ENCODE results near the gene CBX8.

CBX8 gene

DNA sequence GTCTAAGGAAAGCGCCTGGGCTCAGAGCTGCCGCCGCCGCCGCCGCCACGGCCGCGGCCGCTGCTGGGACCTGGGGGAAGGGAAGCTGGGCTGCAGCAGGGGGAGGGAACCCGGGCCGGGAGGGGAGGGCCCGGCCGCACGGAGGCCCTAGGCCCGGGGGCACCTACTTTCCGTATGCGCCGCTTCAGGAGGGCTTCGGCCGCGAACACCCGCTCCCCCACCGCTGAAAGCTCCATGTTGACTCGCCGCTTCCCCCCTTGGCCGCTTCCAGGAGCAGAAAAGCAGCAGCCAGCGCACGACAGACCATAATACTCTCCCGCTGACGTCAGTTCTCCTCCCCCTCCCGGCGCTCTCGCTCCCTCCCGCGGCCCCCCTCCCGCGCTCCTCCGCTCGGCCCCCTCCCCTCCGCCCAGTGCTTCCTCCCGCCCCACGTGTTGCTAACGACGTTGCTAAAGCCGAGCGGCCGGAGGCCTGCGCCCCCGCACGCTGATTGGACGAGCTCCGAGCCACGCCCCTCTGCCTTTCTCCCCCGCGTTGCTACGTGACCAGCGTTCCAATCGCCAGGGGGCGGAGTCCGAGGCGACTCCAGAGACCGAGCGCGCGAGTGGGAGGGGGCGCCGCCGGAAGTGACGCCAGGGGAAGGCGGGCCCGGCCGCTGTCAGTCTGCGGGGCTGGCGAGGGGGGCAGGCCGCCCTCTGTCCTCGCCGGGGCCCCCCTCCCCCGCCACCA lies at the start of gene CBX8:
CBX8 (minus strand) TSS at position 315 of the 729 bp plus-strand sequence; CDS start at position 236, 79 bp downstream.
- H3K4me3 ChIP-seq (replicated peaks; ENCODE audit: low read depth, low read length): peak within 1 kb of the TSS; percentile 74
- TF ChIP-seq, protein P1, sequence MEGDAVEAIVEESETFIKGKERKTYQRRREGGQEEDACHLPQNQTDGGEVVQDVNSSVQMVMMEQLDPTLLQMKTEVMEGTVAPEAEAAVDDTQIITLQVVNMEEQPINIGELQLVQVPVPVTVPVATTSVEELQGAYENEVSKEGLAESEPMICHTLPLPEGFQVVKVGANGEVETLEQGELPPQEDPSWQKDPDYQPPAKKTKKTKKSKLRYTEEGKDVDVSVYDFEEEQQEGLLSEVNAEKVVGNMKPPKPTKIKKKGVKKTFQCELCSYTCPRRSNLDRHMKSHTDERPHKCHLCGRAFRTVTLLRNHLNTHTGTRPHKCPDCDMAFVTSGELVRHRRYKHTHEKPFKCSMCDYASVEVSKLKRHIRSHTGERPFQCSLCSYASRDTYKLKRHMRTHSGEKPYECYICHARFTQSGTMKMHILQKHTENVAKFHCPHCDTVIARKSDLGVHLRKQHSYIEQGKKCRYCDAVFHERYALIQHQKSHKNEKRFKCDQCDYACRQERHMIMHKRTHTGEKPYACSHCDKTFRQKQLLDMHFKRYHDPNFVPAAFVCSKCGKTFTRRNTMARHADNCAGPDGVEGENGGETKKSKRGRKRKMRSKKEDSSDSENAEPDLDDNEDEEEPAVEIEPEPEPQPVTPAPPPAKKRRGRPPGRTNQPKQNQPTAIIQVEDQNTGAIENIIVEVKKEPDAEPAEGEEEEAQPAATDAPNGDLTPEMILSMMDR (IDR thresholded peaks at IDR 0.05; ENCODE audit: low read depth, low read length, missing control alignments): peak; percentile 11
- peak; percentile 98 for DNase-seq (ENCODE audit: extremely low read depth, low read depth)

- H3K4me3 ChIP-seq (replicated peaks; ENCODE audit: low read depth, low read length): no peak overlapping the region
- TF ChIP-seq, protein P1 (IDR thresholded peaks at IDR 0.05; ENCODE audit: low read depth, low read length, missing control alignments): no peak
- no peak for DNase-seq (ENCODE audit: extremely low read depth, low read depth)
Measured at GRCh38 chr17:79845601-79845949, 48.7 kb upstream of the CBX8 start.

- TF ChIP-seq, protein P1 (IDR thresholded peaks at IDR 0.05; ENCODE audit: low read depth, low read length, missing control alignments): peak; percentile 62
- DNase-seq (ENCODE audit: extremely low read depth, low read depth): no peak
- no peak overlapping the region for H3K4me3 ChIP-seq (replicated peaks; ENCODE audit: low read depth, low read length)
Measured at GRCh38 chr17:79844869-79845600, 48.2 kb upstream of the CBX8 start.

GRCh38 chr17:79843816-79844800 lies 47.2 kb upstream of the CBX8 start:
- TF ChIP-seq, protein P1 (IDR thresholded peaks at IDR 0.05; ENCODE audit: low read depth, low read length, missing control alignments): no peak
- peak overlapping the region; percentile 34 for H3K4me3 ChIP-seq (replicated peaks; ENCODE audit: low read depth, low read length)
- no peak for DNase-seq (ENCODE audit: extremely low read depth, low read depth)

DNA sequence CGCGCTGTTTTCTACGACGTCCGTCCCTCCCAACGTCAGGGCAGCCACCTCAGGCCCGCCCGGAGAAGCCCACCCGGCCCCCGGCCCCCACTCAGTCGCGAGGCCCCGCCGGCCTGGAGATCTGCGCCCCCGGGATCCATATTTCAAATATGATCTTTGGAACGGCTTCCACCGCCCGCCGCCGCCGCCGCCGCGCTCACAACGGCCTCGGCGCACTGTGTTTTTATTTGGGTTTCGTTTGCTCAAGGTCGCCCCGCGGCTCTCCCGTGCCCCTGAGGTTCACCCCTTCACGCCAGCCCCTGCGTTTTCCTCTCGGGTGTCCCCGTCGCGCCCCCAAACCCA lies 46.6 kb upstream of the CBX8 start:
- H3K4me3 ChIP-seq (replicated peaks; ENCODE audit: low read depth, low read length): peak overlapping the region; percentile 34
- TF ChIP-seq, protein P1 (IDR thresholded peaks at IDR 0.05; ENCODE audit: low read depth, low read length, missing control alignments): no peak
- DNase-seq (ENCODE audit: extremely low read depth, low read depth): no peak

DNA sequence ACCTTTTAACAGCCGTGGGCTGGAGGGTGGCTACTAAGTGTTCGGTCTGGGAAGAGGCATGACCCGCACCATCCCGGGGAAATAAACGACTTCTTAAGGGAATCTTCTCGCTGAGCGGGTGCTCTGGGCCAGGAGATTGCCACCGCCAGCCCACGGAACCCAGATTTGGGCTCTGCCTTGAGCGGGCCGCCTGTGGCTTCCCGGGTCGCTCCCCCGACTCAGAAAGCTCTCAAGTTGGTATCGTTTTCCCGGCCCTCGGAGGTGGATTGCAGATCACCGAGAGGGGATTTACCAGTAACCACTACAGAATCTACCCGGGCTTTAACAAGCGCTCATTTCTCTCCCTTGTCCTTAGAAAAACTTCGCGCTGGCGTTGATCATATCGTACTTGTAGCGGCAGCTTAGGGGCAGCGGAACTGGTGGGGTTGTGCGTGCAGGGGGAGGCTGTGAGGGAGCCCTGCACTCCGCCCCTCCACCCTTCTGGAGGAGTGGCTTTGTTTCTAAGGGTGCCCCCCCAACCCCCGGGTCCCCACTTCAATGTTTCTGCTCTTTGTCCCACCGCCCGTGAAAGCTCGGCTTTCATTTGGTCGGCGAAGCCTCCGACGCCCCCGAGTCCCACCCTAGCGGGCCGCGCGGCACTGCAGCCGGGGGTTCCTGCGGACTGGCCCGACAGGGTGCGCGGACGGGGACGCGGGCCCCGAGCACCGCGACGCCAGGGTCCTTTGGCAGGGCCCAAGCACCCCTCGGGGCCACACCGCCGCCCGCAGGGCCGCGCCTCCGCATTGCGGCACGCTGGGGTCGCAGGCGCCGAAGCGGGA lies 46.0 kb upstream of the CBX8 start:
- no peak for DNase-seq (ENCODE audit: extremely low read depth, low read depth)
- H3K4me3 ChIP-seq (replicated peaks; ENCODE audit: low read depth, low read length): peak overlapping the region; percentile 34
- TF ChIP-seq, protein P1 (IDR thresholded peaks at IDR 0.05; ENCODE audit: low read depth, low read length, missing control alignments): no peak

Data from HFF-Myc (cell line).